ENCODE results near the gene NFE2L3. TPM values are rescaled to one million over a fixed set of nuclear protein-coding genes. Genes with fewer than 3 reads are reported as not detected.

NFE2L3 gene
- total RNA-seq, 1 donor: 0.18 TPM

- TF ChIP-seq, protein P1, sequence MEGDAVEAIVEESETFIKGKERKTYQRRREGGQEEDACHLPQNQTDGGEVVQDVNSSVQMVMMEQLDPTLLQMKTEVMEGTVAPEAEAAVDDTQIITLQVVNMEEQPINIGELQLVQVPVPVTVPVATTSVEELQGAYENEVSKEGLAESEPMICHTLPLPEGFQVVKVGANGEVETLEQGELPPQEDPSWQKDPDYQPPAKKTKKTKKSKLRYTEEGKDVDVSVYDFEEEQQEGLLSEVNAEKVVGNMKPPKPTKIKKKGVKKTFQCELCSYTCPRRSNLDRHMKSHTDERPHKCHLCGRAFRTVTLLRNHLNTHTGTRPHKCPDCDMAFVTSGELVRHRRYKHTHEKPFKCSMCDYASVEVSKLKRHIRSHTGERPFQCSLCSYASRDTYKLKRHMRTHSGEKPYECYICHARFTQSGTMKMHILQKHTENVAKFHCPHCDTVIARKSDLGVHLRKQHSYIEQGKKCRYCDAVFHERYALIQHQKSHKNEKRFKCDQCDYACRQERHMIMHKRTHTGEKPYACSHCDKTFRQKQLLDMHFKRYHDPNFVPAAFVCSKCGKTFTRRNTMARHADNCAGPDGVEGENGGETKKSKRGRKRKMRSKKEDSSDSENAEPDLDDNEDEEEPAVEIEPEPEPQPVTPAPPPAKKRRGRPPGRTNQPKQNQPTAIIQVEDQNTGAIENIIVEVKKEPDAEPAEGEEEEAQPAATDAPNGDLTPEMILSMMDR (IDR thresholded peaks at IDR 0.05; ENCODE audit: insufficient read depth, low read length): no peak
- H3K4me3 ChIP-seq (ENCODE audit: low read depth, low read length): peak within 1 kb of the TSS; percentile 99
- peak; percentile 63 for DNase-seq (ENCODE audit: low read depth)
Measured at GRCh38 chr7:26201247-26202018, 49.4 kb downstream of the NFE2L3 start, which contains the start of gene CBX3. Gene CBX3, plus strand, starts transcription at chr7:26201745. Its CDS starts 1,254 bp downstream, at chr7:26202999.

- TF ChIP-seq, protein P1 (IDR thresholded peaks at IDR 0.05; ENCODE audit: insufficient read depth, low read length): no peak
- no peak for DNase-seq (ENCODE audit: low read depth)
- peak overlapping the region; percentile 90 for H3K4me3 ChIP-seq (ENCODE audit: low read depth, low read length)
Measured at GRCh38 chr7:26202019-26202990, 50.3 kb downstream of the NFE2L3 start.

DNA sequence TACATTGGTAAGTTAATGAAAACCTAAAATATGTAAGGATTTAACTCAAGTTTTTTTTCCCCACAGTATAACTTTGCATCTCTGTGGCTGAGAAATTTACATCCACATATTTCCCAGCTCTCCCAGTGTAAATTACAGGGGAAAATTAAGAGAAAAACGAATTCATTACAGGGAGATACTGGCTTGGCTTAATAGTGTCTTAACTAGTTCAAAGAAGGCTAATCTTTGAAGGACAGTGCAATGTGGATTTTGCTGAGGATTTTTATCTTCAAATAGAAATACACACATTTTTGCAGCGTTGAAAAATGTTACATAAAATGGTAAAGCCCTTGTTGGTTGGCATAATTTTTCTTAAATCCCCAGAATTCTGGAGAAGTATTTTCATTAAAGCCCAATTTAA is 51.0 kb downstream of the NFE2L3 start:
- no peak for DNase-seq (ENCODE audit: low read depth)
- TF ChIP-seq, protein P1 (IDR thresholded peaks at IDR 0.05; ENCODE audit: insufficient read depth, low read length): no peak
- peak overlapping the region; percentile 90 for H3K4me3 ChIP-seq (ENCODE audit: low read depth, low read length)

GRCh38 chr7:26208040-26208439 is 56.0 kb downstream of the NFE2L3 start:
- TF ChIP-seq, protein P1 (IDR thresholded peaks at IDR 0.05; ENCODE audit: insufficient read depth, low read length): no peak
- no peak overlapping the region for H3K4me3 ChIP-seq (ENCODE audit: low read depth, low read length)
- no peak for DNase-seq (ENCODE audit: low read depth)

- TF ChIP-seq, protein P1 (IDR thresholded peaks at IDR 0.05; ENCODE audit: insufficient read depth, low read length): no peak
Measured at GRCh38 chr7:26212921-26213718, 61.1 kb downstream of the NFE2L3 start.

More at GRCh38 chr7:26212921-26213718, 61.1 kb downstream of the NFE2L3 start:
- DNase-seq (ENCODE audit: low read depth): no peak
- H3K4me3 ChIP-seq (ENCODE audit: low read depth, low read length): no peak overlapping the region

All from fibroblast of the aortic adventitia (primary cell).